ENCODE measurements around the gene TRIAP1.

TRIAP1 gene

DNA sequence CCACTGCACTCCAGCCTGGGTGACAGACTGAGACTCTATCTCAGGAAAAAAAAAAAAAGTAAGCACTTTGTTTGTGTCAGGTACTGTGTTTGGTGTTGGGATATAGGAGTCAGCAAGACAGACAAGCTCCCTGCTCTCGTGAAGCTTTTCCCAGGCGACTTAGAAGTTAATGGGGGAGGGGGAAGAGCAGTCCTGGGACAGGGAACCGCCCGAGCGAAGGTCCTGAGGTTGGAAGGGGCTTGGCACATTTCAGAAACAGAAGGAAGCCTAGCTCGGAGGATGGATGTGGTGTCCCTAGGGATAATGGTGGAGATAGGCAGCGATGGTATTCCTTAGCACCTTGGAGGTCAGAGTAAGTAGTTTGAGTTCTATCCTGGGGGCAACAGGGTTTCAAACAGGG, 16.8 kb downstream of the TRIAP1 start:
- no peak for DNase-seq (ENCODE audit: low read depth, low spot score)

- no peak for DNase-seq (ENCODE audit: low read depth, low spot score)
These were observed 17.5 kb downstream of the TRIAP1 start for GRCh38 chr12:120428597-120429229.

DNA sequence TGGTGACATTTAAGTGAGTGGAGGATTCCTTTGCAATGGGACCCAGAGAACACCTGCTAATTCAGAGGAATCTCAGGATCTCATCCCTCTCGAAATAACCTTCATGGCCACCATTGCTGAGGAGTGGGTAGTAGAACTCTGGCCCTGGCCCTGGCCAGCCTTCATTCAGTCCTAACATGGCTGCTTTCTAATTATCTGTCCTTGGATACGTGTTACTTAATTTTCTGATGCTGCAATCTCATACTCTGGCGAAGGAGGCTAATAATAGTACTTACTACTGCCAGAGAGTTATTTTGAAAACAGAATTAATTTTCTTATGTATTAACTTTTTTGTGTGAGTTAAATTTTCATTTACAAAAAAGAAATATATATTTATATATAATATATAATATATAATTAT, 20.4 kb downstream of the TRIAP1 start:
- no peak for DNase-seq (ENCODE audit: low read depth, low spot score)

DNA sequence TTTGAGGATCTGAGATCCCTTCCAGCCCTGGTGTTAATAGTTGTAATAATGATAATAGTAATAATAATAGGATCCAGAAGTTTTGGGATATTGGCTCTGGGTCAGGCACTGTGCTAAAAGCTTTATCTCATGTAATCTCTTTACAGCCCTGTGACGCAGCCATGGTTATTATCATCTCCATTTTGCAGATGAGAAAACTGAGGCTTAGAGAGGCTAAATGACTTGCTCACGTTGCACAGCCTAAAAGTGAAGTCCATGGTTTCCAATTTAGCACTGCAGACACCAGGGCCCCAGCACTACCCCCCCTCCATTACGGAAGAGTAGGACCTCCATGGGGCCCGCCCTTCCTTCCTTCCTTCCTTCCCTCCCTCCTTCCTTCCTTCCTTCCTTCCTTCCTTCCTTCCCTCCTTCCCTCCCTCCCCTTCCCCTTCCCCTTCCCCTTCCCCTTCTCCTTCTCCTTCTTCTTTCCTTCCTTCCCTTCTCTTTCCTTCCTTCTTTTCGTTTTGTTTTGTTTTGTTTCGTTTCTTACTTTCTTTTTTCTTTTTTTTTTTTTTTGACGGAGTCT, 23.2 kb downstream of the TRIAP1 start:
- no peak for DNase-seq (ENCODE audit: low read depth, low spot score)

- DNase-seq (ENCODE audit: low read depth, low spot score), result no peak
These were observed 24.5 kb downstream of the TRIAP1 start for GRCh38 chr12:120421701-120422100.

- DNase-seq (ENCODE audit: low read depth, low spot score), result no peak
These were observed 28.1 kb downstream of the TRIAP1 start for GRCh38 chr12:120417917-120418580.

DNA sequence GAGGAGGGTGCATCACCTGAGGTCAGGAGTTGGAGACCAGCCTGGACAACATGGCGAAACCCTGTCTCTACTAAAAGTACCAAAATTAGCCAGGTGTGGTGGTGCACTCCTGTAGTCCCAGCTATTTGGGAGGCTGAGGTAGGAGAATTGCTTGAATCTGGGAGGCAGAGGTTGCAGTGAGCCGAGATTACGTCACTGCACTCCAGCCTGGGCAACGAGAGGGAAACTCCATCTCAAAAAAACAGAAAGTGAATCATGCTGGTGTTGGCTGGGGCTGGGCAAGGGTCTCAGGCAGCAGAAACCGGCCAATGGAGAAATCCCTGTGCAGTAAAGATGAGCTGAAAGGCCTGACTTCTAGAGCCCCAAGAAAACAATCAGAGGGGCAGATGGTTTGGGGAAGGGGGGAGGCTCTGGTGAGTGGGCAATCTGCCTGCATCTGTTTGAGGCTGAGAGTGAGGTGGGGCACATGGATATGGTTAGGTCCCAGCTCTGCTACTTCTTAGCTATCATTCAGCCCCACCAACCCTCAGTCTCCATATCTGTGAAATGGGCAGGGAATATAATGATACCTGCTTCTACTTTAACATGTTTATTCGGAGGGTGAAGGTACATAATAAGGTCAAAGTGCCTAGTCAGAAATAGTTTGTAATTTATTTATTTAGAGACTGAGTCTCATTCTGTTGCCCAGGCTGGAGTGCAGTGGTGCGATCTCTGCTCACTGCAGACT, 29.5 kb downstream of the TRIAP1 start:
- no peak for DNase-seq (ENCODE audit: low read depth, low spot score)

DNA sequence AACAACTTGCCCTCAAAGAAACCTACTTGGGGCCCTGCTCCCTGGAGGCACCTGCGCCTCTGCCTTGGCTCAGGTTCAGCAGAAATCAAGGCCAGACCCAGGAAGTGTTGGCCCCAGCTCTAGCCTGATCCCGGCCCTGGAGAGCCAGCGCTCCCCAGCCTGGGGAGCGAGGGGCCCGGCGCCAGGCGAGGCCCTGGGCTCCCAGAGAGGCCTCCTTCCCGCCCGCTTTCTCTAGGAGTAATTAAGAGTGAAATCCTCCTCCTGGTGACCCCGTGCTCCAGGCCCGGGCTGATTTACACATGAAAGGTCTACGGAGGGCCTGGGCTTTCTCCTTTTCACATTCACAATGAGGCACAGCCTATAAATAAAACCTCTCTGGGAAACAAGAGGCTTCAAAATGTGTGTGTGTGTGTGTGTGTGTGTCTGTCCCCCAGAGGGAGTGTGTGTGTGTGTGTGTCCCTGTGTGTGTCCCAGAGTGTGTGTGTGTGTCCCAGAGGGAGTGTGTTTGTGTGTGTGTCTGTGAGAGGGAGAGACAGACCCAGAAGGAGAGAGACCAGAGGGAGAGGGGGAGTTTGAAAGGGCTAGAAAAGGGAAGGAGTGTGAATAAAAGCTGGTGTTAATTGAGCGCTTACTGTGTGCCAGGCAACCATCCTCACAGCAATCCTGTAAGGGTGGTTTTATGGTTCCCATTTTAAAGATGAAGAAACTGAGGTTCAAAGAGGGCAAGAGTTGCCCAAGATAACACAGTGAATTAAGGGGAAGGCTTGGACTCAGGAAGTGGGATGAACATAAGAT, 32.1 kb downstream of the TRIAP1 start:
- no peak for DNase-seq (ENCODE audit: low read depth, low spot score)

- no peak for DNase-seq (ENCODE audit: low read depth, low spot score)
These were observed 33.8 kb downstream of the TRIAP1 start for GRCh38 chr12:120412421-120412820.

DNA sequence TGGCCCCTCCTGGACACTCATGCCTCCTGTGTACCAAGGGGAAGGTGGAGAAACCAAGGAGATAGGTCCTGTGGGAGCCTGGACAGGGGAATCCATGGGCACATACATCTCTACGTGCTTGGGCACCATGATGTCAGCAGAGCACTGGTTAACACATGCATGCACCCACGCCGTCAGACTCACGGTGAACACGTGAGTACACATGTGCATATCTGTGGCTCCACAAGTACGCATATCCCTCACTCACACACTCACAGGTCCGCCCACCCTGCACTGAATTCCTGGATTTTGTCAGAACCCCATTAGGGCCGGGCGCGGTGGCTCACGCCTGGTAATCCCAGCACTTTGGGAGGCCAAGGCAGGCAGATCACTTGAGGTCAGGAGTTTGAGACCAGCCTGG, 37.4 kb downstream of the TRIAP1 start:
- no peak for DNase-seq (ENCODE audit: low read depth, low spot score)

- no peak for DNase-seq (ENCODE audit: low read depth, low spot score)
These were observed 39.6 kb downstream of the TRIAP1 start for GRCh38 chr12:120406553-120406952.

DNA sequence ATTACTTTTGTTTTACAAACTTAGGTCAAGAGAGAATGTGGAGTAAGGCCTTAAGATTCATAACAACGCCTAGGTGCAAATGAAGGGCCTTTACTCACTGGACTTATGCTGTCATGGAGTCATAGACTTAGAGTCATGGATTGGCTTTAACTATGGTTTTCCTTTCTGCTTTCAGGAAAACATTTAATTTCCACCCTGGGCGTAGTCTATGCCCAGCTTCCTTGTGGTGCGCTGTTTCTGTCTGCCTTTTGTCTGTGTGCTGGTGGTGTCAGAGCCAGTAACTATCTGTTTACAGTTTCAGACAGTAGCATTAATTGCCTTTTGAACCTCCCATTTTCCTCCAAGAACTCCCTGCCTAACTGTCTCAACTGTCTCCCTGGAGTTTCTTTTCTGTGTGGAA, 40.1 kb downstream of the TRIAP1 start:
- DNase-seq (ENCODE audit: low read depth, low spot score), result no peak

GRCh38 chr12:120404271-120404670, 41.9 kb downstream of the TRIAP1 start:
- no peak for DNase-seq (ENCODE audit: low read depth, low spot score)

- DNase-seq (ENCODE audit: low read depth, low spot score), result no peak
These were observed 42.3 kb downstream of the TRIAP1 start for GRCh38 chr12:120403869-120404268.

- DNase-seq (ENCODE audit: low read depth, low spot score), result no peak
These were observed 44.0 kb downstream of the TRIAP1 start for GRCh38 chr12:120402217-120402616.

DNA sequence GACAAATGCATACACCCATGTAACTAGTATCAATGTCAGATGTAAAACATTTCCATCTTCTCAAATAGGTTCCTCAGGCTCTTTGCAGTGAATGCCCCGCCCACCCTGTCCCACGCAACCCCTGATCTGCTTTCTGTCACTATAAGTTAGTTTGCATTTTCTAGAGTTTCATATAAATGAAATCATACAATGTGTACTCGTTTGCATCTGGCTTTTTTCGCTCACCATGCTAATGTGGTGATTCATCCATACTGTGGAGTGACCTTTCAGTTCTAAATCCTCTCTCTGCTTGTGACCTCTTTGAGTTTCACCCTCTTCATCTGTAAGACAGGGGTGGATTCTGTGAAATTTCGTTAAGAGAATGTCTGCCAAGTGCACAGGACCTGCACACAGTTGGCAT, 46.7 kb downstream of the TRIAP1 start:
- no peak for DNase-seq (ENCODE audit: low read depth, low spot score)

DNA sequence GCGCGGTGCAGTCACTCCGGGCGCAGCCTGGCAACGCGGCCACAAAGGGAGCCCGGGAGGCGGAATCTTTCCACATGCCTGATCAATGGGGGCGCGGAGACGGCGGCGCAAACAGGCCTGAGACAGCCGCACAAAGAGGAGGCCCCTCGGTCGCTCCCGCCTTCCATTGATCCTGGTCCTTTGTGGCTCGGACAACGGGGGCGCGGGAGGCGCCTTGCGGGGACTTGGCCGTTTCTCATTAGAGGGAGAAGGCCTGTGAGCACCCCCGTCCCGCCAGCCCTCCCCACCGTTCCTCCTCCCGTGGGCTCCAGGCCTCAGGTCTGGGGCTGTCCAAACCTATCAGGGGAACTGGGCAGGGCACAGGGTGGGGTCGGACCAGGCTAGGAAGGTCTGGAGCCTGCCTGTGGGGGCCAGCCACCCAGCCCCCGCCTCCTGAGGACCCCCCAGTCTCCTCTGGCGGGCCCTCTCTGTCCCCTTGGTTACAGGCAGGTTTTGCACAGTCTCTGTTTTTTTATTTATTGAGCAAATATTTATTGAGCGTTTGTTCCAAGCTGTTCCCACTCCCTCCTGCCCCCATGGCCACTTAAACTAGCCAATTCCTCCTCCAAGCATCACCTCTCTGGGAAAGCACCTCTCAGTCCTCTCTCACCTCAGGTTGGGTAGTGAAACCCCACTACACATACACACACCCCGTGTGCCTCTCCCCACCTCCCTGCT, 48.2 kb downstream of the TRIAP1 start:
- DNase-seq (ENCODE audit: low read depth, low spot score), result no peak

DNA sequence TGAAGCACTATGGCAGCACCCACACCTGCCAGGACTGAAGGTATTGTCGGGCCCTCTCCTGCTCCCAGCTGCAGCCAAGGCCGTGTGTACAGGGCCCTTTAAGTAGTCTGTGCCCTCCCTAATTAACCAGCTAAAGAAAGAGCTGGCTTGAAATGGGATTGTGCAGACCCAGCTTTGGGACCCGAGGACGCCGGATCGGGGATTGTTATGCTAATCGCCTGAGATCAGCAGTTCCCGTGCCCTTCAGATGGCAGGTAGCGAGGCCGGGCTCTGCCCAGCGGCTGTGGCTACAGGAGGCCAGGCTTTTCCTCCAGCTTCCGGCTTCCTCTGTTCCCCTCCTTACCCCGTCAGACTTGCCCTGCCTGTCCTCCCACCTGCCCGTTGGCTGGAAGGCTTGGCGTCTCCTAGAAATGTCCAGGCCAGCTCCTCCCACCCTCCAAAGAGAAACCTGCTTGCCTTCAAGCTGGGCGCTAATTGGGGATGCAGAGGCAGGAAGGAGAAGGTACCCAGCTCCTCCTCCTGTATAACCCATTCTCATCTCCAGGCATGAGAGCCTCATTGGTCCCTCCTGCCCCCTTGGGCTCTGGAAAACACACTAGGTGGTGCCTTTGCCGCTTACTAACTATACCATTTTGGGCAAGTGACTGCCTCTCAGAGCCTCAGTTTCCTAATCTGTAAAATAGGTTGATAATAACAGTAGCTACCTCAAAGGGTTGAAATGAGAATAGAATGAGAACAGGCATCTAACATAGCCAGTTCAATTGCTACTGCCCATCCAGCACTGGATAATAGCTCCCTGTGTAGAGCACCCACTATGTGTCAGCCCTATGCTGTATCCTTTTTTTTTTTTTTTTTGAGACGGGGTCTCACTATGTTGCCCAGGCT, 51.5 kb downstream of the TRIAP1 start:
- no peak for DNase-seq (ENCODE audit: low read depth, low spot score)
